Measurements from ENCODE around the gene TMEM63B. TPM values are rescaled to one million over a fixed set of nuclear protein-coding genes. Genes with fewer than 3 reads are reported as not detected.

The TMEM63B gene
- total RNA-seq, 1 donor from 2014 or later, result 45.5 TPM

DNA sequence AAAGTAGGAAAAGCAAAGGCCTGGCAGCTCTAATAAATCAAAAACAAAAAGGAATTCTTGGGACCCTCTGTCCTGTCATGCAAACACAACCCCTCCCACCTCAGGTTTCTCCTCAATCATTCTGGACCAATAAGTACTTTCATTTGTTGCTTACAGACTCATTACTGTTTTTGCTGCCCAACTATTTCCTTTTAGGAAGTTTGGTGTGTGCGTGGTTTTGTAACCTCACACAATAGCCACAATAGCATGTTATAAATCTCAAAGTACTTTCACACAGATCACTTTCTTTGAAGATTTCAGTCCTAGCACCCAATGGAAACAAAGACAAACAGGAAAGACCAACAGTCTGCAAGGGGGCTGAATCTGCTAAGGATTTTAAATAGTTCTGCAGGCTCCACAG, 4.6 kb upstream of the TMEM63B start:
- H3K27me3 Mint-ChIP-seq, result no peaks in the 10 kb centered on the region
- H3K4me3 Mint-ChIP-seq, result peak overlapping the region; percentile 44
- H3K27ac Mint-ChIP-seq, result peak overlapping the region; percentile 59
- TF ChIP-seq, protein P1, sequence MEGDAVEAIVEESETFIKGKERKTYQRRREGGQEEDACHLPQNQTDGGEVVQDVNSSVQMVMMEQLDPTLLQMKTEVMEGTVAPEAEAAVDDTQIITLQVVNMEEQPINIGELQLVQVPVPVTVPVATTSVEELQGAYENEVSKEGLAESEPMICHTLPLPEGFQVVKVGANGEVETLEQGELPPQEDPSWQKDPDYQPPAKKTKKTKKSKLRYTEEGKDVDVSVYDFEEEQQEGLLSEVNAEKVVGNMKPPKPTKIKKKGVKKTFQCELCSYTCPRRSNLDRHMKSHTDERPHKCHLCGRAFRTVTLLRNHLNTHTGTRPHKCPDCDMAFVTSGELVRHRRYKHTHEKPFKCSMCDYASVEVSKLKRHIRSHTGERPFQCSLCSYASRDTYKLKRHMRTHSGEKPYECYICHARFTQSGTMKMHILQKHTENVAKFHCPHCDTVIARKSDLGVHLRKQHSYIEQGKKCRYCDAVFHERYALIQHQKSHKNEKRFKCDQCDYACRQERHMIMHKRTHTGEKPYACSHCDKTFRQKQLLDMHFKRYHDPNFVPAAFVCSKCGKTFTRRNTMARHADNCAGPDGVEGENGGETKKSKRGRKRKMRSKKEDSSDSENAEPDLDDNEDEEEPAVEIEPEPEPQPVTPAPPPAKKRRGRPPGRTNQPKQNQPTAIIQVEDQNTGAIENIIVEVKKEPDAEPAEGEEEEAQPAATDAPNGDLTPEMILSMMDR (conservative IDR thresholded peaks at IDR 0.05), result no peak
- H3K36me3 Mint-ChIP-seq, result peaks cover 4% of the 10 kb centered on the region
- H3K9me3 Mint-ChIP-seq, result no peaks in the 10 kb centered on the region
- H3K4me1 Mint-ChIP-seq (ENCODE audit: unreplicated experiment), result peaks cover 60% of the 10 kb centered on the region
- no peak for DNase-seq (ENCODE audit: extremely low spot score, unreplicated experiment)

DNA sequence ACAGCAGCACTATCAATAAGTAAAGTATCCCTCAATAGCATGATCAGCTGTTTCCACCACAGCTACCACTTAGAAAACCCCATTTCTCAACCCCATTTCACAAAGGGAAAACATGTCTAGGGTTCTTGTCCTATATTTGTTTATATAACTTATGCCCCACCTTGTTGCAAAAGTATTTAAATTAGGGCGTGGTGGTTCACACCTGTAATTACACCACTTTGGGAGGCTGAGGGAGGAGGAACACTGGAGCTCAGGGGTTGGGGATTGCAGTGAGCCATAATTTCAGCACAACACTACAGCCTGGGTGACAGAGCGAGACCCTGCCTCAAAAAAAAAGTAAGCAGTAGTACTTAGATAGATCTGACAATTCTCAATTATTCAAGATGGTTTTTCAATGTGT, 3.8 kb upstream of the TMEM63B start:
- H3K27me3 Mint-ChIP-seq, result no peaks in the 10 kb centered on the region
- no peak for DNase-seq (ENCODE audit: extremely low spot score, unreplicated experiment)
- H3K4me1 Mint-ChIP-seq (ENCODE audit: unreplicated experiment), result peaks cover 60% of the 10 kb centered on the region
- H3K36me3 Mint-ChIP-seq, result peaks cover 4% of the 10 kb centered on the region
- peak overlapping the region; percentile 44 for H3K4me3 Mint-ChIP-seq
- TF ChIP-seq, protein P1 (conservative IDR thresholded peaks at IDR 0.05), result no peak
- peak overlapping the region; percentile 59 for H3K27ac Mint-ChIP-seq
- no peaks in the 10 kb centered on the region for H3K9me3 Mint-ChIP-seq

DNA sequence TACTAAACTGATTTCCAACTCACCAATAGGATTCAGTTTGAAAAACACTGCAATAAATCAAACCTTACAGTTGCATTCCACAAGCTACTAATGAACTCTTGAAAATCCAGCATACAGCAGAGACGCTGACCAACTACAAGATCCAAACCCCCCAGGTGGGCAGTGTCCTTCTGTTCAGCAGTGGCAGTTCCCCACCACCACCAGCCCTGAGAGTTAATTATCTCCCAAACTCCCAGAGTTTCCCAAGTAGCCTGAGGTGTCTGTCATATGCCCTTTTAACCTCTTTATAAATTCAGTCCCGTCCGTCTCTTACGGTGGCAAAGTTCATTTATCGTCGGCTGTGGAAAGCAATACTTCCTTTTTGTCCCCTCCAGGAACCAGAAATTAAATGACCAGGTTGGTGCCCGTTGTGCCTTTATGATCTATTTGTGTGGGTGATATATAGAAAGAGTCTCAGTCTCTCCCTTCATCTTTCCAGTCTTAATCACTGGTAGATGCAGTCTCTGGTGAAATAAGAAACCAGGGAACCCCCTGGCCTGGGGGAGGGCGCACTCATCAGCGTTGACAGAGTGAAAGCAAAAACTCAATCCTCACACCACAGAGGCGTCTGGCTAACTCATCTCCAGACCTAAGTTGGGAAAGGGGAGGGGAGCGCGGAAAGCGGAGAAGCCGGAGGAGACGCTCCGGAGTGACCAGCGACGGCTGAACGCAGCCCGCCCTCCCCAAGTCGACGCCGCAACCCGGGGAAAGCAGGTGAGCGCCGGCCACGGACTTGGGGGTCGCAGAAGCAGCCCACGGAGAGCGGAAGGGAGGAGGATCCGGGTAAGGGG, 819 bp upstream of the TMEM63B start:
- H3K9me3 Mint-ChIP-seq, result no peaks in the 10 kb centered on the region
- H3K4me1 Mint-ChIP-seq (ENCODE audit: unreplicated experiment), result peaks cover 46% of the 10 kb centered on the region
- no peak for DNase-seq (ENCODE audit: extremely low spot score, unreplicated experiment)
- no peaks in the 10 kb centered on the region for H3K27me3 Mint-ChIP-seq
- peaks cover 4% of the 10 kb centered on the region for H3K36me3 Mint-ChIP-seq
- TF ChIP-seq, protein P1 (conservative IDR thresholded peaks at IDR 0.05), result no peak
- peak overlapping the region; percentile 93 for H3K27ac Mint-ChIP-seq
- H3K4me3 Mint-ChIP-seq, result peak overlapping the region; percentile 99

DNA sequence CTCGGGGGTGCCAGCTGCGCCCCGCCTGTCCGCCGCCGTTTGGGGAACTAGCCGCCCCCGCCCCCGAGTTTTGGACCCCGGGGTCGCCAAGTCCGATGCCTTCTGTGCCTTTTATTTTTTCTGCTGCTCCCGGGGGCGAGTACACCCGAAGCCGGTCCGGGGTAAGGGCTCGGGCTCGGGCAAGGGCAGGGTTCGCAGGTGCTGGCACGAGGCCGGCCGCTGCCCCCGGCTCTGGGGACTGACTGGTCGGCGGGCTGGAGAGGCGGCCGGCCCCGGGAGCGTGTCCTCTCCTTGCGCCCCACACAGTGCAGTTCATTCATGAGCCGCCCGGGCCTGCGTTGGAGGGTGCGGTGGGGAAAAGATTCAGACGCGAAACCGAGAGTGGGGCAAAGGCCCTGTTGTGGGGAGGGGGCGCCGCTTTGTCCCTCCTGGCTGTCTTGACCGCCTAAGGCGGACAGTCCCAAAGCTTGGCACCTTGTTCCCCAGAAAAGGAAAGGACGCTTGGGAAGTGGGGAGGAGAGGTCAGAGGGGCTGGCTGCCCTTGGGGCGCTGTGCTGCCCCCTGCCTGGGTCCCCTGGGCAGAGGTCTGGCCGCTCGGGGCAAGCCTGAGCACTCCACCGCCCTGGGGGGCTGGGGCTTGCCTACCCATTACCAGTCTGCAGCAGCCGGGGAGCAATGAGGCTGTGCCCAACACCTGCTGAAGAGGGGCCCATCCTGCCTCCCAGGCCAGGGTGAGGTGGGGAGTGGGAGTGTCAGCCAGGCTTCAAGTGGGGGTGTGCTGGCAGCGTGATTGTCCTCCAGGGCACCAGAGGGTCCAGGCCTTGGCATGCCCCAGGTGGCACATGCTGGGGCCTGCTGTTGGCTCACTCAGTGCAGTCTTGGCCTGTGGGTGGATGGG, 915 bp downstream of the TMEM63B start:
- H3K36me3 Mint-ChIP-seq, result peaks cover 4% of the 10 kb centered on the region
- no peaks in the 10 kb centered on the region for H3K9me3 Mint-ChIP-seq
- DNase-seq (ENCODE audit: extremely low spot score, unreplicated experiment), result no peak
- H3K4me1 Mint-ChIP-seq (ENCODE audit: unreplicated experiment), result peaks cover 52% of the 10 kb centered on the region
- TF ChIP-seq, protein P1 (conservative IDR thresholded peaks at IDR 0.05), result peak; percentile 53
- peak overlapping the region; percentile 86 for H3K4me3 Mint-ChIP-seq
- no peak overlapping the region for H3K27ac Mint-ChIP-seq
- no peaks in the 10 kb centered on the region for H3K27me3 Mint-ChIP-seq

DNA sequence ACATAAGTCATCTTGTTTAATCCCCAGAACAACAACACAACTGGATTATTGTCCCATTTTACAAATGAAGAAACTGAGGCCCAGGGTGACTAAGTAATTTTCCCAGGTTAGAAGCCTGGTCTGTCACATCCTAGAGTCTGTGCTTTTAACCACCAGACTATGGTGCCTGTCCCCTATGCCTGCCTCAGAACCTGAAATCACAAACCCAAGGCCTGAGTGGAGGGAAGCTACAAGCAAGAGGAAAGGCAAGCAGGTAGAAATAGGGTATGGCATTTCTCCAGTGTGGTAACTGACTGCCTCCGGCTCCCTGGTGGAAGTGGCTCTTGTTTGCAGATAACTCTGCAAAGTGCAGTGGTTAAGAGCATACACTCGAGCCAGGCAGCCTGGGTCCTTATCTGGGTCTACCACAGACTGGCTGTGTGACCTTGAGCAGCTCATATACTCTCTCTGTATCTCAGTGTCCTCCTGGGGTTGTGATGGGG, 2.5 kb downstream of the TMEM63B start:
- H3K4me3 Mint-ChIP-seq, result peak overlapping the region; percentile 86
- H3K27me3 Mint-ChIP-seq, result no peaks in the 10 kb centered on the region
- DNase-seq (ENCODE audit: extremely low spot score, unreplicated experiment), result no peak
- peaks cover 49% of the 10 kb centered on the region for H3K4me1 Mint-ChIP-seq (ENCODE audit: unreplicated experiment)
- H3K36me3 Mint-ChIP-seq, result peaks cover 4% of the 10 kb centered on the region
- no peaks in the 10 kb centered on the region for H3K9me3 Mint-ChIP-seq
- no peak overlapping the region for H3K27ac Mint-ChIP-seq
- TF ChIP-seq, protein P1 (conservative IDR thresholded peaks at IDR 0.05), result no peak

Data from type B pancreatic cell (in vitro differentiated cells).